NCI-H2171 (cell line): Measurements from ENCODE around the gene OFD1.

Source experiments
- DNase-seq: peaks from one replicate; lab custom pipeline; 2025; lab: John Stamatoyannopoulos, UW

Gene OFD1

GRCh38 chrX:13797512-13797911 lies 63.0 kb downstream of the OFD1 start:
- DNase-seq: no peak

GRCh38 chrX:13798184-13798583 lies 63.6 kb downstream of the OFD1 start:
- no peak for DNase-seq

DNA sequence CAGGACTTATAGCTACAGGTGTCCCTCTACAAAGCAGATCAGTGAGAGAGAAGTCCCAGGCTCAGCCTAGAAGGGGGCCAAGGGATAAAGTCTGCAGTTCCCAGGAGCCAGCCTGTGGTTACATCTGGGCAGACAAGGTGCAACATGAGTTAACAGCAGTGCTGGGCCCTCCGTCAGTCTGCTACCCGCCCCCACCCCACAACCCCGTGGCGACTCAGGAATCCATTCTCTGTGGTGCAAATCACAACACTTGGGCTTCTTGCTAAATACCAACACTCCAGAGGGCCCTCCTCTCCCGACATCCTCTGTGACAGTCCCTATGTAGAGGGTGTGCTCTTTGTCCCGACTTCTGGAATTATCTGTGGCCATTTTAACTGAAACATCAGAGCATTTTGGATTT lies 68.6 kb downstream of the OFD1 start:
- no peak for DNase-seq

DNA sequence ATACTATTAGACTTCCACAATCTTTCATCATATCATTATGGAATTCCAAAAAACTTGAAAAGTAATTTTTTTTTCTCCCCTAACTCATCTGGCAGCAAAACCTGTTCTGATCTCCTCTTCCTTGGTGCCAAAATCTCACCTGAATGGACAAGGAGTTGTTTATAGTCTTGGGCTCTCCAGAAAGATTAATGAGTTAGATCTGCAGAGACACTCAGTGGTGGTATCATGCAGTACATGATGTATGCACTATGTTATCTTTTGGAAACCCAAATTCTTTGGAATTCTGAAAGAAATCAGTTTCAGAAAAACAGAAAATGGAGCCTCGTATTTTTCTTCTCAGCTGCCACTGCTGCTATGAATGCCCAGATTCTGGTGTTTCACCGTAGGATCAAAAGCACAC lies 70.7 kb downstream of the OFD1 start:
- no peak for DNase-seq

DNA sequence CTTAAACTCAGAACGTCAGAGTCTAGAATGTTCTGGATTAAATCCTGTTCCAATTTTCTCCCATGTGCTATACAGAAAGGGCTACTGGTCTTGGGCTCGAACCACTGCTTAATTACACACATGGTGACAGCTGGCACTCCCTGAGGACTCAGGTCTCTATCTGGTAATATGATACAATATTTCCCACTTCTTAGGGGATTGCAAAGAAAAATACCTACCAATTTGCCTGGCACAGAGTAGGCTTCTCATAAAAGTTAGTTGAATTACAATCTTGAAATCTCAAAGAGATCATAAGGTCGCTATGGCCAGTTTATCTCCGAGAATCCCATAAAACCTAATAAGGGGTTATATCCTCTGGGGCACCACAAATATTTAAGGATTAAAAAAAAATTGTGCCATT lies 73.7 kb downstream of the OFD1 start:
- DNase-seq: peak; percentile 62

GRCh38 chrX:13808865-13809264 lies 74.3 kb downstream of the OFD1 start:
- DNase-seq: no peak

DNA sequence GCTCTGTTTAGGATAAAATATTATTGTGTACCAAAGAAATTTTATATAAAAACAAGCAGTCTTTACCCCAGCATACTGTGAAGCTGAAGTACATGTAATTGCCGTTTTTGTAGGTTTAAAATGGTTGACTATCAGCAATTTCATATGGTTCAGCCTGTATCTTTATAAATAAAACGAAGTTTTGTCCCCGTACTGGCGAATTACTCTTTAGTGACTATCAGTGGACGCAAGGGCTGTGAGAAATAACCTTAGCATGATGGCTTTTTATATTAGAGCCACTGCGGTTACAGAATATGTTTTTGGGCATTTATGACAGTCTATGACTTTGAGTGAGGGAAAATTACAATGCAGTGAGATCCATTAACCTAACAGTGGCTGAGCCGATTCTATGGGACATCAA lies 81.1 kb downstream of the OFD1 start:
- DNase-seq: no peak

GRCh38 chrX:13816176-13816575 lies 81.6 kb downstream of the OFD1 start:
- DNase-seq: no peak

DNA sequence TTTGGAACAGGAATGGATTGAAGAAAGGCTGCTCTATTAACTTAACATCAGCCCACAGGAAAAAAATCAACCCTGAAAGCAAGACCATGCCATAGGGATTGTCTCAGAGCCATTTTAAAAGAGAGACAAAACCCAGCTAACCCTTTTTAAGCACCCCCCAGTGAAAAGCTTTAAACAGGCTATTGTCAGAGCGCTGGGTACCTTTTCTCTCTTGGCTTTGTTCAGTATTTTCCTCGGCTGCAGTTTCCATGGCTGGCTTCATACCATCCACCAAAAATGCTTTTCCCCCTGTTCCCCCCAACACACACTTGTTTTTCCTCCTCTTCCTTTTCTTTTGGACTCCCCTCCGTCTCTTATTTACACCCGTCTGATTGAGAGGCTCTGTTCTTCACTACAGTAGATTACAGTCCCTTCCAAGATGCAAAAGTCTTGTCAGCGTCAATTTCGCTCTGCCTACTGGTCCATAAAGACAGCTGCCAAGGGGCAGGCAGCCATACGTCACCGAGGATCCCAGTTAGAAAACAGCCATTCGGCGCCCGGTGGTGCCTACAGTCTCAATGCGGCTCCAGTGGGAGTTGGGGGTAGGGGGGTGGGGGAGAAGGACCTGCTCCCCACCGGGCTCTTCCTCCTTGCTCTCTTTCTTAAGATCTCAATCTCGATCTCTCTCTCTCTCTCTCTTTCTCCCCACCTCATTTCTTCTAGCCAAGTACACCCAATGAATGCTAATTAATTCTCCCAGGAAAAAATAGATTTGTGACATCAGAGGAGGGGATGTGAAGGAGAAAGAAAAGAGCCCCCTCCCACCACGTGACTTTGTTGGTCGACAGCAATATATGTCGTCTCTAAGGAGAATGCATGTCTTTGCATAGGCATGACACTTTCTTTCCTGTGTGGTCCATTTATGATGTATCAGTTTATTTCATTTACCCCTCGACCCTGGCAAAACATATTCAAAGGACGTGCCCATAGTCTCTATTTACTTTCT lies 82.4 kb downstream of the OFD1 start, which contains the start of gene GPM6B:
TSS of gene GPM6B (minus strand) at position 451 of the 985 bp plus-strand sequence. CDS start at position 262, 189 bp downstream.
- peak; percentile 29 for DNase-seq
